HCT116 (cell line): Measurements from ENCODE around the gene ZNF280C. TPM values are rescaled to one million over a fixed set of nuclear protein-coding genes. Genes with fewer than 3 reads are reported as not detected.
"Not testable (repeated sequence)": the region's sequence is repeated elsewhere in the genome, so short reads cannot be mapped to it uniquely, and the experiment has no call there.

Experiments
- ATAC-seq: fragments of 200-7000 bp; cut with Tn5 transposase; 2 replicates; pipeline ENCODE4 v1.9.1; 2020; ENCODE audit warnings: mild to moderate bottlenecking, moderate library complexity
- BruUV-seq: library from RNA; stranded (reverse); fragments of 400-500 nt; replicated peaks from 2 replicates; lab custom pipeline; 2021; lab: Mats Ljungman, UMichigan
- CTCF ChIA-PET: fragments of 300-600 bp; sonication (Branson Sonifier 250); formaldehyde crosslinking; loops from one replicate; lab custom pipeline; 2021; ENCODE audit warnings: antibody characterized with exemption; lab: Charles Lee
- POLR2A ChIA-PET: fragments of 300-600, 350-600 bp; sonication (Branson Sonifier 250); formaldehyde crosslinking; loops from one replicate; lab custom pipeline; 2021; ENCODE audit warnings: antibody characterized with exemption; lab: Charles Lee
- RAD21 ChIA-PET, 2 experiments: fragments of 300-600 bp; sonication (Branson Sonifier 250); formaldehyde crosslinking; loops; one replicate each; lab custom pipeline; 2023; ENCODE audit warnings: low total read pairs in 2 of 2; ENCODE audit not compliant: uncharacterized antibody in 2 of 2, unreplicated experiment in 2 of 2, low non-redundant PET in 1 of 2; lab: Charles Lee
- DNase-seq: peaks from one replicate; pipeline ENCODE4 v3.0.0-alpha.2; 2010; ENCODE audit warnings: low read depth, low spot score
- H2AFZ ChIP-seq: fragments of 200-600 bp; shearing (Covaris generic), sonication (generic); 2 replicates; pipeline ENCODE4 v1.6.1; 2017; ENCODE audit warnings: low read depth, mixed run types, mixed read lengths, antibody characterized with exemption, low read length; ENCODE audit not compliant: poor library complexity, severe bottlenecking
- H3K27ac ChIP-seq: 2 replicates; pipeline ENCODE4 v1.5.1; 2012; ENCODE audit warnings: low read depth, low read length
- H3K27me3 ChIP-seq: fragments of 200-600 bp; sonication (generic); 2 replicates; pipeline ENCODE4 v1.6.1; 2016; ENCODE audit warnings: mixed run types, low read length, mixed read lengths; ENCODE audit not compliant: insufficient read depth
- H3K36me3 ChIP-seq, 2 experiments: fragments of 200-500 bp in 1 of 2; fragments of 200-600 bp in 1 of 2; sonication (Bioruptor generic) in 1 of 2; sonication (generic) in 1 of 2; 2 replicates each; pipeline versions ENCODE4 v1.5.1 to v1.6.1; 2014 to 2016; ENCODE audit warnings: low read length in 2 of 2, inconsistent platforms in 1 of 2, mixed read lengths in 1 of 2, mixed run types in 1 of 2; ENCODE audit not compliant: insufficient read depth in 2 of 2, control insufficient read depth in 1 of 2
- H3K4me1 ChIP-seq, 2 experiments: fragments of 200-600 bp in 1 of 2; sonication (generic) in 1 of 2; 2 replicates each; pipeline versions ENCODE4 v1.5.1 to v1.6.1; 2012 to 2017; ENCODE audit warnings: low read length in 2 of 2, inconsistent platforms in 1 of 2, mild to moderate bottlenecking in 1 of 2, mixed read lengths in 1 of 2, mixed run types in 1 of 2, moderate library complexity in 1 of 2; ENCODE audit not compliant: insufficient read depth in 2 of 2, control insufficient read depth in 1 of 2
- H3K4me2 ChIP-seq: fragments of 200-600 bp; sonication (generic); 2 replicates; pipeline ENCODE4 v1.6.1; 2017; ENCODE audit warnings: mixed run types, low read length, mixed read lengths
- H3K4me3 ChIP-seq, 2 experiments: fragments of 200-600 bp in 1 of 2; sonication (generic) in 1 of 2; replicated peaks in 1 of 2; 2 replicates each; pipeline ENCODE4 v1.5.1; 2011 to 2016; ENCODE audit warnings: low read length in 2 of 2, control low read depth in 1 of 2, low read depth in 1 of 2, mild to moderate bottlenecking in 1 of 2, mixed read lengths in 1 of 2, mixed run types in 1 of 2
- H3K79me2 ChIP-seq: fragments of 200-600 bp; sonication (generic); 2 replicates; pipeline ENCODE4 v1.6.1; 2017; ENCODE audit warnings: mild to moderate bottlenecking, mixed run types, low read length, moderate library complexity, mixed read lengths; ENCODE audit not compliant: insufficient read depth
- H3K9ac ChIP-seq: fragments of 200-600 bp; sonication (generic); 2 replicates; pipeline ENCODE4 v1.6.1; 2016; ENCODE audit warnings: low read length, mixed read lengths
- H3K9me2 ChIP-seq: fragments of 200-600 bp; sonication (generic), shearing (Covaris generic); 2 replicates; pipeline ENCODE4 v1.6.1; 2017; ENCODE audit warnings: mixed run types, mild to moderate bottlenecking, moderate library complexity; ENCODE audit not compliant: insufficient read depth
- H3K9me3 ChIP-seq, 2 experiments: fragments of 200-500 bp in 1 of 2; fragments of 200-600 bp in 1 of 2; sonication (Bioruptor generic) in 1 of 2; sonication (generic) in 1 of 2; 2 replicates each; pipeline ENCODE4 v1.6.1; 2014 to 2017; ENCODE audit warnings: low read length in 2 of 2, mixed read lengths in 2 of 2, inconsistent platforms in 1 of 2, low read depth in 1 of 2, mild to moderate bottlenecking in 1 of 2, mixed run types in 1 of 2, moderate library complexity in 1 of 2; ENCODE audit not compliant: control insufficient read depth in 1 of 2, insufficient read depth in 1 of 2
- H4K20me1 ChIP-seq: fragments of 200-600 bp; sonication (generic), shearing (Covaris generic); 2 replicates; pipeline ENCODE4 v1.6.1; 2017; ENCODE audit warnings: mixed run types, mild to moderate bottlenecking, moderate library complexity; ENCODE audit not compliant: insufficient read depth
- CEBPB ChIP-seq: IDR thresholded peaks from 2 replicates; pipeline ENCODE4 v1.6.1; 2012; ENCODE audit warnings: low read depth
- JUND ChIP-seq: IDR thresholded peaks from 2 replicates; pipeline ENCODE4 v1.6.1; 2012
- POLR2AphosphoS5 ChIP-seq: IDR thresholded peaks from 2 replicates; pipeline ENCODE4 v1.6.1; 2011; ENCODE audit warnings: mild to moderate bottlenecking, low read depth, low read length, moderate library complexity
- TCF7L2 ChIP-seq: IDR thresholded peaks from 2 replicates; pipeline ENCODE4 v1.7.0; 2011; ENCODE audit warnings: borderline replicate concordance, inconsistent platforms; ENCODE audit not compliant: insufficient read depth, insufficient read length; ENCODE audit errors: extremely low read depth
- YY1 ChIP-seq: IDR thresholded peaks from 2 replicates; pipeline ENCODE4 v1.6.1; 2011; ENCODE audit warnings: low read length, low read depth, moderate library complexity, mild to moderate bottlenecking; ENCODE audit not compliant: insufficient replicate concordance; ENCODE audit errors: extremely low read depth
- ZBTB33 ChIP-seq: IDR thresholded peaks from 2 replicates; pipeline ENCODE4 v1.6.1; 2011; ENCODE audit warnings: mild to moderate bottlenecking, low read length, moderate library complexity; ENCODE audit not compliant: insufficient replicate concordance; ENCODE audit errors: extremely low read depth
- ZFX ChIP-seq: fragments of 450-650 bp; IDR thresholded peaks from 2 replicates; pipeline ENCODE4 v1.6.1; 2017
- intact Hi-C: fragments of 100-400 bp; cut with micrococcal nuclease; formaldehyde crosslinking; loops from 2 replicates; pipeline ENCODE4 v1.10.0; 2022
- total RNA-seq: library from RNA; stranded (reverse); gene quantifications from one replicate; pipeline ENCODE4 v1.2.1, GENCODE V29; 2021; ENCODE audit not compliant: unreplicated experiment
- TF ChIP-seq, protein P1 (sequence below), 3 experiments: fragments of 200-600 bp in 1 of 3; sonication (generic) in 1 of 3; IDR thresholded peaks in 2 of 3; conservative IDR thresholded peaks in 1 of 3; 2 replicates each; pipeline ENCODE4 v1.5.1; 2012 to 2017; ENCODE audit warnings: low read depth in 2 of 3, low read length in 2 of 3, antibody characterized with exemption in 1 of 3, borderline replicate concordance in 1 of 3, control low read depth in 1 of 3, mild to moderate bottlenecking in 1 of 3, mixed read lengths in 1 of 3, mixed run types in 1 of 3, moderate library complexity in 1 of 3; ENCODE audit not compliant: insufficient read depth in 1 of 3
- TF ChIP-seq, protein P2 (sequence below): IDR thresholded peaks from 2 replicates; pipeline ENCODE4 v1.6.1; 2012

Gene ZNF280C
- total RNA-seq, 1 experiment from 2014 or later: 12.3 TPM

GRCh38 chrX:130280901-130281300 lies 12.2 kb upstream of the ZNF280C start:
- ATAC-seq: no peak

GRCh38 chrX:130272253-130272652 lies 3.6 kb upstream of the ZNF280C start:
- H3K4me2 ChIP-seq, H3K9me3 ChIP-seq, POLR2A ChIA-PET, DNase-seq, H3K4me3 ChIP-seq, H3K36me3 ChIP-seq, RAD21 ChIA-PET, H3K9me2 ChIP-seq, H2AFZ ChIP-seq, ATAC-seq, BruUV-seq, intact Hi-C loops, H3K4me1 ChIP-seq, H3K27ac ChIP-seq, H3K9ac ChIP-seq, CTCF ChIA-PET, H4K20me1 ChIP-seq, H3K27me3 ChIP-seq: not testable (repeated sequence)
- peaks cover 11% of the 10 kb centered on the region for H3K79me2 ChIP-seq

More at GRCh38 chrX:130280901-130281300, 12.2 kb upstream of the ZNF280C start:
- Histone ChIP-seq H3K9me2 (no peaks in the 10 kb centered on the region), H3K36me3 (no peaks in the 10 kb centered on the region), H4K20me1 (no peaks in the 10 kb centered on the region), H3K4me1 (no peaks in the 10 kb centered on the region), H3K4me2 (no peak overlapping the region), H3K27ac (no peak overlapping the region), H3K27me3 (no peaks in the 10 kb centered on the region), H2AFZ (no peak overlapping the region), H3K9ac (no peak overlapping the region), H3K9me3 (no peaks in the 10 kb centered on the region), H3K4me3 (no peak overlapping the region), H3K79me2 (no peaks in the 10 kb centered on the region)
- TF ChIP-seq, protein P1, sequence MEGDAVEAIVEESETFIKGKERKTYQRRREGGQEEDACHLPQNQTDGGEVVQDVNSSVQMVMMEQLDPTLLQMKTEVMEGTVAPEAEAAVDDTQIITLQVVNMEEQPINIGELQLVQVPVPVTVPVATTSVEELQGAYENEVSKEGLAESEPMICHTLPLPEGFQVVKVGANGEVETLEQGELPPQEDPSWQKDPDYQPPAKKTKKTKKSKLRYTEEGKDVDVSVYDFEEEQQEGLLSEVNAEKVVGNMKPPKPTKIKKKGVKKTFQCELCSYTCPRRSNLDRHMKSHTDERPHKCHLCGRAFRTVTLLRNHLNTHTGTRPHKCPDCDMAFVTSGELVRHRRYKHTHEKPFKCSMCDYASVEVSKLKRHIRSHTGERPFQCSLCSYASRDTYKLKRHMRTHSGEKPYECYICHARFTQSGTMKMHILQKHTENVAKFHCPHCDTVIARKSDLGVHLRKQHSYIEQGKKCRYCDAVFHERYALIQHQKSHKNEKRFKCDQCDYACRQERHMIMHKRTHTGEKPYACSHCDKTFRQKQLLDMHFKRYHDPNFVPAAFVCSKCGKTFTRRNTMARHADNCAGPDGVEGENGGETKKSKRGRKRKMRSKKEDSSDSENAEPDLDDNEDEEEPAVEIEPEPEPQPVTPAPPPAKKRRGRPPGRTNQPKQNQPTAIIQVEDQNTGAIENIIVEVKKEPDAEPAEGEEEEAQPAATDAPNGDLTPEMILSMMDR (IDR thresholded peaks at IDR 0.05 in 2 of 3, conservative IDR thresholded peaks at IDR 0.05 in 1 of 3; ENCODE audit: borderline replicate concordance in 1 of 3, insufficient read depth in 1 of 3, low read depth in 2 of 3, low read length in 2 of 3): no peak
- no peak for TF ChIP-seq ZBTB33
- no peak for TF ChIP-seq ZFX
- TF ChIP-seq JUND: no peak
- no peak for TF ChIP-seq POLR2AphosphoS5
- no peak for TF ChIP-seq CEBPB
- no peak for TF ChIP-seq YY1
- TF ChIP-seq, protein P2, sequence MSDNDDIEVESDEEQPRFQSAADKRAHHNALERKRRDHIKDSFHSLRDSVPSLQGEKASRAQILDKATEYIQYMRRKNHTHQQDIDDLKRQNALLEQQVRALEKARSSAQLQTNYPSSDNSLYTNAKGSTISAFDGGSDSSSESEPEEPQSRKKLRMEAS: no peak
- no peak for TF ChIP-seq TCF7L2
- DNase-seq: no peak
- no TSS peak for BruUV-seq
- CTCF ChIA-PET: no interaction called here
- RAD21 ChIA-PET: no interaction called here
- intact Hi-C loops: no loop called here
- POLR2A ChIA-PET: no interaction called here

DNA sequence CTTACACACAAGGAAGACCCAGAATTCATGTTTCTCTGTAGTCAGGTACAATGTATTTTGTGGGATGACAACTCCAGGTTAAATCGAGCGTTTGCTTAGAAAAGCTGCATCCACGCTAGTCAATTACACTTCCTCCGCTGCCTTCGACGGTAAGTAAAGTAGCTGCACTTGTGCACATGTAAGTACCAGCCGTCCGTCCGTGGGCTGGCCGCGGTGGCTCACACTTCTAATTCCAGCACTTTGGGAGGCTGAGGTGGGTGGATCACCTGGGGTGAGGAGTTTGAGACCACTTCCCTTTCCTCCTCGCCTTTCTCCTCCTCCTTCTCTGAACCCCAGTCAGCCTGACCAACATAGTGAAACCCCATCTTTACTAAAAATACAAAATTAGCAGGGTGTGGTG lies 692 bp upstream of the ZNF280C start:
- DNase-seq, CTCF ChIA-PET, ATAC-seq, H3K9ac ChIP-seq, H3K27ac ChIP-seq, H2AFZ ChIP-seq, H3K4me2 ChIP-seq, BruUV-seq, intact Hi-C loops, H4K20me1 ChIP-seq, RAD21 ChIA-PET, H3K36me3 ChIP-seq, H3K9me2 ChIP-seq, H3K27me3 ChIP-seq, H3K9me3 ChIP-seq, H3K4me1 ChIP-seq, H3K4me3 ChIP-seq: not testable (repeated sequence)
- peaks cover 39% of the 10 kb centered on the region for H3K79me2 ChIP-seq
- POLR2A ChIA-PET: interaction anchor here (1.4 kb wide), 1 partner anchor 104 kb away, joined by 3 read pairs; the partner anchor contains the start of gene AIFM1
